ENCODE measurements around the gene MYO1E. TPM values are rescaled to one million over a fixed set of nuclear protein-coding genes. Genes with fewer than 3 reads are reported as not detected.
A peak's percentile ranks its signal among the peaks of the same experiment; 100 is the strongest.

Gene MYO1E
- total and polyA plus RNA-seq, 2 of the 8 experiments (the other 6 are each of a cell fraction or from before 2014, with no cell fraction given): 19.6 to 142 TPM

DNA sequence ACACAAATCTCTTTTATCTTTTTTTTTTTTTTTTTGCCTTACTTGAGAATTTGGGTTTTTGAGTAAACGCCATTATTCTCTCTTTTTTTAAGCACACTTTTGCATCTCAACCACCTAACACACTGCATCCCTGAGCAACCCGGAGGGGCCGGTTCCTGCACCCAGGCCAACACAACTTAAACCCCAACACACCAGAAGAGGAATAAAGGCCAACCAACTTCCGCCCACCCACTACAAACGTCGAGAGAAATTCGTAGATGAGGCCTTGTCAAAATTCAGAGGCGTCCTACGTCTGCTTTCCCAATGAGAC is 268.1 kb downstream of the MYO1E start:
- peak overlapping the region; percentile 77 for H4K5ac ChIP-seq (ENCODE audit: insufficient read length, low read depth, low read length)
- no peak overlapping the region for H3K4ac ChIP-seq (replicated peaks; ENCODE audit: insufficient read length, low read depth, low read length)
- no peak for TF ChIP-seq KDM1A (IDR thresholded peaks at IDR 0.05; ENCODE audit: borderline replicate concordance, low read length)
- TF ChIP-seq, protein P1, sequence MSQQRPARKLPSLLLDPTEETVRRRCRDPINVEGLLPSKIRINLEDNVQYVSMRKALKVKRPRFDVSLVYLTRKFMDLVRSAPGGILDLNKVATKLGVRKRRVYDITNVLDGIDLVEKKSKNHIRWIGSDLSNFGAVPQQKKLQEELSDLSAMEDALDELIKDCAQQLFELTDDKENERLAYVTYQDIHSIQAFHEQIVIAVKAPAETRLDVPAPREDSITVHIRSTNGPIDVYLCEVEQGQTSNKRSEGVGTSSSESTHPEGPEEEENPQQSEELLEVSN (IDR thresholded peaks at IDR 0.05): no peak
- TF ChIP-seq CHD2 (IDR thresholded peaks at IDR 0.05; ENCODE audit: low read length): no peak
- TF ChIP-seq BACH1 (IDR thresholded peaks at IDR 0.05; ENCODE audit: low read length): no peak
- 0 out of 2 replicates have a peak, but pooled peaks have one; percentile 17 for TF ChIP-seq JUND (IDR thresholded peaks at IDR 0.05; ENCODE audit: low read length)
- peak overlapping the region; percentile 72; the same call in 1 of the 2 replicates for H3K27ac ChIP-seq (ENCODE audit: low read depth, low read length)
- no peak overlapping the region for H3K23ac ChIP-seq (ENCODE audit: insufficient read length)
- ChIA-PET POLR2A (ENCODE audit: partially characterized antibody) (interaction anchor here (0.7 kb wide), 1 partner anchor 53 kb away, joined by 3 read pairs; no protein-coding TSS in a partner anchor), CTCF (ENCODE audit: partially characterized antibody) (no interaction called here)
- H3K4me3 ChIP-seq (ENCODE audit: extremely low read depth in 1 of 4, insufficient read depth in 2 of 4, low read depth in 3 of 4, low read length in 4 of 4): peak overlapping the region; percentile 67 to 87 (median 80); a peak in 5 of 8 replicates
- peaks cover 0 to 2% (median 0%) of the 10 kb centered on the region in 4 experiments; a peak in 2 of 7 replicates for H3K4me1 ChIP-seq (replicated peaks in 1 of 4; ENCODE audit: control insufficient read depth in 3 of 4, insufficient read depth in 4 of 4, low read length in 3 of 4)
- no peak overlapping the region for H2BK20ac ChIP-seq (ENCODE audit: low read length)
- WGBS, 2 experiments (ENCODE audit: extremely low coverage in 1 of 2, insufficient coverage in 1 of 2, insufficient read length in 1 of 2, insufficient replicate concordance in 2 of 2, low coverage in 1 of 2, low lambda C conversion rate in 2 of 2, missing lambda C conversion rate in 1 of 2): 13% methylated on average over 8 of the region's 9 CpGs; no CpG with 5 or more reads in 1 of the 2 experiments
- no peak for DNase-seq (ENCODE audit: low read depth in 1 of 2, low spot score in 2 of 2)
- H3K79me2 ChIP-seq (ENCODE audit: control insufficient read depth in 1 of 2, insufficient read depth in 2 of 2, low read length in 2 of 2): peaks cover 0 to 11% of the 10 kb centered on the region in 2 experiments; a peak in 2 of 4 replicates
- H3K56ac ChIP-seq (replicated peaks; ENCODE audit: insufficient read length, low read depth, low read length): peak overlapping the region; percentile 43
- peak overlapping the region; percentile 64 to 81 for H3K4me2 ChIP-seq (ENCODE audit: insufficient read depth in 1 of 2, low read depth in 2 of 2, low read length in 2 of 2)
- H2BK15ac ChIP-seq (ENCODE audit: low read length): no peak overlapping the region
- H2AK5ac ChIP-seq (ENCODE audit: low read depth, low read length): no peak overlapping the region
- no peak overlapping the region for H4K91ac ChIP-seq (replicated peaks; ENCODE audit: insufficient read length, low read length)
- H2BK120ac ChIP-seq (replicated peaks; ENCODE audit: low read depth, low read length): peak overlapping the region; percentile 7
- H3K23me2 ChIP-seq (ENCODE audit: low read depth, low read length): no peaks in the 10 kb centered on the region
- no peak for FAIRE-seq
- no peaks in the 10 kb centered on the region for H3K27me3 ChIP-seq (replicated peaks in 1 of 4; ENCODE audit: control insufficient read depth in 3 of 4, extremely low read depth in 1 of 4, insufficient read depth in 3 of 4, low read length in 3 of 4)
- H2BK12ac ChIP-seq (ENCODE audit: low read depth, low read length): no peak overlapping the region
- H3K9me3 ChIP-seq (ENCODE audit: insufficient read depth in 2 of 2, low read depth in 1 of 2, low read length in 1 of 2): no peaks in the 10 kb centered on the region
- H3K18ac ChIP-seq (ENCODE audit: extremely low read depth, low read length): peak overlapping the region; percentile 84; the same call in 1 of the 2 replicates
- H4K20me1 ChIP-seq (replicated peaks in 1 of 2; ENCODE audit: control insufficient read depth in 1 of 2, insufficient read depth in 2 of 2, low read length in 2 of 2): no peaks in the 10 kb centered on the region
- H3K36me3 ChIP-seq (ENCODE audit: control insufficient read depth in 2 of 4, insufficient read depth in 4 of 4, low read length in 3 of 4): peaks cover 9 to 23% (median 17%) of the 10 kb centered on the region in 4 experiments
- peak overlapping the region in 3 of 4 experiments; percentile 46 to 89 (median 51); a peak in 6 of 7 replicates for H3K9ac ChIP-seq (replicated peaks in 1 of 4; ENCODE audit: extremely low read depth in 1 of 4, low read depth in 3 of 4, low read length in 3 of 4)
- peak overlapping the region; percentile 79; the same call in 1 of the 2 replicates for H2AFZ ChIP-seq (ENCODE audit: low read length)
- H3K14ac ChIP-seq (ENCODE audit: insufficient read length): no peak overlapping the region
- H2BK5ac ChIP-seq (ENCODE audit: low read depth, low read length): peak overlapping the region; percentile 93
- no peaks in the 10 kb centered on the region for H3K79me1 ChIP-seq (ENCODE audit: low read depth, low read length)
- peak overlapping the region; percentile 39; the same call in 1 of the 2 replicates for H4K8ac ChIP-seq (ENCODE audit: extremely low read depth, insufficient read depth, low read length)
